CD4-positive, alpha-beta memory T cell (primary cell): ENCODE results near the gene TMEM44. TPM values are rescaled to one million over a fixed set of nuclear protein-coding genes. Genes with fewer than 3 reads are reported as not detected.

ENCODE experiments used
- CTCF ChIA-PET: fragments of 350-600 bp; sonication (Branson Sonifier 250); formaldehyde crosslinking; loops from one replicate; lab custom pipeline; 2021; ENCODE audit warnings: inconsistent platforms; ENCODE audit not compliant: partially characterized antibody; lab: Charles Lee
- POLR2A ChIA-PET: fragments of 350-600 bp; sonication (Branson Sonifier 250); formaldehyde crosslinking; loops from one replicate; lab custom pipeline; 2021; ENCODE audit not compliant: partially characterized antibody; lab: Charles Lee
- DNase-seq, 5 donors: peaks; one replicate each; pipeline versions ENCODE4 v3.0.0 to v3.0.0-alpha.2; 2020 to 2022; ENCODE audit warnings: mixed read lengths in 1 of 5
- H3K27ac ChIP-seq: one replicate; pipeline ENCODE4 v1.7.0; 2013; ENCODE audit warnings: low read depth, low read length
- H3K27me3 ChIP-seq: 2 replicates; pipeline ENCODE4 v1.7.0; 2013; ENCODE audit warnings: mild to moderate bottlenecking, low read length, moderate library complexity; ENCODE audit not compliant: insufficient read depth
- H3K36me3 ChIP-seq: 2 replicates; pipeline ENCODE4 v1.7.0; 2013; ENCODE audit warnings: mild to moderate bottlenecking, low read length, moderate library complexity; ENCODE audit not compliant: insufficient read depth
- H3K4me1 ChIP-seq: 2 replicates; pipeline ENCODE4 v1.7.0; 2013; ENCODE audit warnings: mild to moderate bottlenecking, low read length, moderate library complexity; ENCODE audit not compliant: insufficient read depth
- H3K4me3 ChIP-seq, 2 donors: one replicate each; pipeline ENCODE4 v1.7.0; 2013; ENCODE audit warnings: low read length in 2 of 2, mild to moderate bottlenecking in 1 of 2
- H3K9me3 ChIP-seq, 2 donors: one replicate each; pipeline ENCODE4 v1.7.0; 2013; ENCODE audit warnings: low read length in 2 of 2, control low read depth in 1 of 2; ENCODE audit not compliant: control insufficient read depth in 1 of 2
- H3K27ac Mint-ChIP-seq, 7 donors: one replicate each; pipeline ENCODE4 v1.8.0; 2020 to 2021; ENCODE audit warnings: mixed read lengths in 7 of 7, mild to moderate bottlenecking in 6 of 7, inconsistent platforms in 3 of 7, moderate library complexity in 3 of 7
- H3K27me3 Mint-ChIP-seq, 2 donors: one replicate each; pipeline ENCODE4 v1.8.0; 2020 to 2021; ENCODE audit warnings: mixed read lengths in 2 of 2
- H3K36me3 Mint-ChIP-seq, 2 donors: one replicate each; pipeline ENCODE4 v1.8.0; 2020 to 2021; ENCODE audit warnings: mixed read lengths in 2 of 2, inconsistent platforms in 1 of 2, mild to moderate bottlenecking in 1 of 2
- H3K4me1 Mint-ChIP-seq, 4 donors: one replicate each; pipeline ENCODE4 v1.8.0; 2020 to 2021; ENCODE audit warnings: mixed read lengths in 4 of 4, mild to moderate bottlenecking in 1 of 4
- H3K4me3 Mint-ChIP-seq, 8 donors: one replicate each; pipeline ENCODE4 v1.8.0; 2020 to 2021; ENCODE audit warnings: mixed read lengths in 8 of 8, mild to moderate bottlenecking in 7 of 8, moderate library complexity in 6 of 8, inconsistent platforms in 3 of 8
- H3K9me3 Mint-ChIP-seq, 8 donors: one replicate each; pipeline ENCODE4 v1.8.0; 2020 to 2021; ENCODE audit warnings: mixed read lengths in 8 of 8, mild to moderate bottlenecking in 5 of 8, inconsistent platforms in 3 of 8, moderate library complexity in 1 of 8
- intact Hi-C: fragments of 100-400 bp; cut with micrococcal nuclease; formaldehyde crosslinking; loops from one replicate; pipeline ENCODE4 v1.15.1; 2023
- polyA plus RNA-seq, 2 donors: library from polyadenylated mRNA; unstranded; fragments of 300-500 nt; fragmentation: Illumina TruSeq; gene quantifications; one replicate each; pipeline ENCODE4 v1.2.3, GENCODE V29; 2021
- total RNA-seq, 2 experiments: library from RNA; stranded (reverse); gene quantifications; one replicate each; pipeline ENCODE4 v1.2.3, GENCODE V29; 2021

TMEM44 gene
- total and polyA plus RNA-seq, 4 experiments from 2014 or later: 1.3 to 2.1 (median 1.9) TPM; not detected in 1

DNA sequence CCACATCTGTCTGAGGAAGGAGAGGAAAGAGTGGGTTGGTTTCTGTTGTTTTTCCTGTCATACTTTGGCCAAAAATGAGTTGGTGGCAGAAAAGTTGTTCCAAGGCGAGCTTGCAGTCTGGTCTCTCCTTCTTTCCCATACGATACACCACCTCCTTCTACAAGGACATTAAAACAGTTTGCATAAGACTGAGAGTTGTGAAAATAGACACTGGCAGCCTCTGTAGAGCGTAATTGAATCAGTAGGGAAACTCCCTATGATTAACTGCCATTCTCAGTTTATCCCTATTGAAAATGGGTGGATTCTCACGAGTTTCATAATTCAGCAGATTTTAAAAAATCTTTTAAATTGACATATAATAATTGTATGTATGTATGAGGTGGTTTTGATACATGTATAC lies 42.5 kb upstream of the TMEM44 start:
- Histone ChIP-seq H3K27me3 (no peaks in the 10 kb centered on the region), H3K4me3 (no peak overlapping the region), H3K36me3 (no peaks in the 10 kb centered on the region), H3K27ac (no peak overlapping the region), H3K4me1 (peaks cover 24% of the 10 kb centered on the region), H3K9me3 (no peaks in the 10 kb centered on the region)
- CTCF ChIA-PET: interaction anchor here (3.2 to 12.8 kb wide), 2 partner anchors 10 to 431 kb away, joined by 11 to 281 read pairs; partner anchors contain the start of gene FAM43A
- Mint-ChIP-seq H3K9me3 (no peaks in the 10 kb centered on the region), H3K4me3 (peak overlapping the region in 1 of 8 donors; percentile 54), H3K27ac (peak overlapping the region in 1 of 7 donors; percentile 99), H3K4me1 (peaks cover 9 to 29% (median 19%) of the 10 kb centered on the region in 4 donors), H3K27me3 (peaks cover 0 to 4% of the 10 kb centered on the region in 2 donors), H3K36me3 (peaks cover 0 to 14% of the 10 kb centered on the region in 2 donors)
- POLR2A ChIA-PET: interaction anchor here (10.1 kb wide), 1 partner anchor 10 kb away, joined by 262 read pairs; the partner anchor contains the start of gene FAM43A
- no peak for DNase-seq
- intact Hi-C loops: no loop called here

DNA sequence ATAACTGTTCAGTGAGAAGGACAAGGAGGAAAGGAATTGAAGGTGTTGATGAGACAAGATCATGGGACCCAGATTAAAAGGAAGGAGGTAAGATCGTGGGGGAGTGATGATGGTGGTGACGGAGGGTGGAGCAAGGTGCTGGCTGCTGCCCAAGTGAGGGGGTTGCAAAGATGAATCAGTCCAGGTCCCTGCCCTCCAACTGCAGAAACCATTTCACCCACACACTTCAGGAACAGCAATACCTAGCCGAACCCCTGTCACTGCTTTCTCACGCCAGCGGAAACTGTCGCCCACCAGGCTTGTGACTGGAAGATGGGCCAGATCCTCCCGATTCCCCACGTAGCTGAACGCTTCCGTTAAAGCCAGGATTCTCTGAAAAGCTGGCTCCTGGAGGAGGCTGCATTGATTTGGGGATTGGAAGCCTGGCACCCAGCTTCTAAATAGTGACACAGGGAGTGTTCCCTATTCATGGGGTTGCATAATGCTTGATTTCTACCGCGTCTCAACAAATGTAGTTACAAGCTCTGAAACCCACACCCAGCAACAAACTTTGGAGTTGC lies 41.9 kb upstream of the TMEM44 start:
- Mint-ChIP-seq H3K27ac (peak overlapping the region in 1 of 7 donors; percentile 99), H3K9me3 (no peaks in the 10 kb centered on the region), H3K36me3 (peaks cover under 1 to 14% of the 10 kb centered on the region in 2 donors), H3K4me1 (peaks cover 11 to 34% (median 22%) of the 10 kb centered on the region in 4 donors), H3K4me3 (peak overlapping the region in 2 of 8 donors; percentile 6 to 54), H3K27me3 (peaks cover 0 to 4% of the 10 kb centered on the region in 2 donors)
- no peaks in the 10 kb centered on the region for H3K27me3 ChIP-seq
- H3K4me1 ChIP-seq: peaks cover 29% of the 10 kb centered on the region
- POLR2A ChIA-PET: interaction anchor here (10.1 kb wide), 1 partner anchor 11 kb away, joined by 262 read pairs; the partner anchor contains the start of gene FAM43A
- intact Hi-C loops: no loop called here
- no peak overlapping the region for H3K4me3 ChIP-seq
- H3K36me3 ChIP-seq: peaks cover under 1% of the 10 kb centered on the region
- H3K9me3 ChIP-seq: no peaks in the 10 kb centered on the region
- DNase-seq: no peak
- CTCF ChIA-PET: interaction anchor here (3.2 to 12.8 kb wide), 2 partner anchors 11 to 431 kb away, joined by 11 to 281 read pairs; partner anchors contain the start of gene FAM43A
- no peak overlapping the region for H3K27ac ChIP-seq

DNA sequence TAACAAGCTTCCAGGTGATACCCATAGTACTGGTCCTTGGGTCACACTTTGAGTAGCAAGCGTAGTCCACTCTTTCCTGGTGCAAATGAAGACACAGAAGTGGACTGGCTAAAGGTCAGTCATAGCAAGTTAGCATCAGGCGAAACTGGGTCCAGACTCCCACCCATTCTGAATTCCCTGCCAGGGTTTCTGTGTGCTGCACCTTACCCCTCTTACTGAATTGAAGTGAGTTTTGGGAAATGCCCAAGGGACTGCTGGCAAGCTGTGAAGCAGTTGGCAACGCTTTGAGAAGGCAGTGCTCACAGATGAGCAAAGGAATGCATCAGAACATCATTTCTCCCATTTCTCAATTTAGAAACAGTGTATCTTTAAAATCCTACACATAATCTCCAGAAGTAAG lies 40.5 kb upstream of the TMEM44 start:
- H3K9me3 ChIP-seq: no peaks in the 10 kb centered on the region
- no peaks in the 10 kb centered on the region for H3K27me3 ChIP-seq
- H3K9me3 Mint-ChIP-seq: peaks cover 0 to under 1% (median 0%) of the 10 kb centered on the region in 8 donors
- intact Hi-C loops: loop anchor here (5.0 kb wide), 1 partner anchor 186 kb away; the partner anchor contains the start of gene ATP13A3
- peaks cover 8% of the 10 kb centered on the region for H3K36me3 ChIP-seq
- peaks cover 32% of the 10 kb centered on the region for H3K4me1 ChIP-seq
- H3K4me1 Mint-ChIP-seq: peaks cover 19 to 43% (median 31%) of the 10 kb centered on the region in 4 donors
- no peak overlapping the region for H3K27ac ChIP-seq
- H3K4me3 Mint-ChIP-seq: peak overlapping the region in 2 of 8 donors; percentile 13 to 62
- H3K27ac Mint-ChIP-seq: peak overlapping the region in 2 of 7 donors; percentile 7 to 99
- peaks cover 0 to 4% of the 10 kb centered on the region in 2 donors for H3K27me3 Mint-ChIP-seq
- H3K36me3 Mint-ChIP-seq: peaks cover 10 to 24% of the 10 kb centered on the region in 2 donors
- DNase-seq: no peak
- ChIA-PET POLR2A (interaction anchor here (1.7 to 10.1 kb wide), 2 partner anchors 12 to 90 kb away, joined by 6 to 262 read pairs; partner anchors contain the start of gene FAM43A), CTCF (interaction anchor here (0.9 to 12.8 kb wide), 6 partner anchors 12 to 596 kb away, joined by 3 to 281 read pairs (median 24); partner anchors contain the start of genes FAM43A and XXYLT1)
- H3K4me3 ChIP-seq: no peak overlapping the region

DNA sequence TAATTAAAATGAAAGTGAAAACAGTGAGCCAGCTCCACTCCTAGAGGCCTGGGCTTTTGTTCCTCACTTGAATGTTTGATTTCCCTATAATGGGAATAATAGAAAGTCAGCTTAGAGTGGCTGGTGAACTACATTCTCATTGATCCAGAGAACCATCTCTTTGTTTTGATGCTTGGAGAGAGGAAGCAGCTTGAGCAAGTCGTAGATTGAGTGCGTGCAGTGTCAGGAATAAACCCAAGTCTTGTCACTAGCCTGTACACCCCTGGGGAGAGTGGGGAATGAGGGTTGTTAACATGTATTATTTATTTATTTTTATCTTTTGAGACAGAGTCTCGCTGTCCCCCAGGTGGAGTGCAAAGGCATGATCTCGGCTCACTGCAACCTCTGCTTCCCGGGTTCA lies 39.7 kb upstream of the TMEM44 start:
- H3K27ac Mint-ChIP-seq: peak overlapping the region; percentile 3 to 99 (median 99)
- H3K27me3 Mint-ChIP-seq: peaks cover 0 to 4% of the 10 kb centered on the region in 2 donors
- Histone ChIP-seq H3K27ac (peak overlapping the region; percentile 95), H3K4me3 (peak overlapping the region; percentile 85 to 88), H3K36me3 (peaks cover 16% of the 10 kb centered on the region), H3K9me3 (no peaks in the 10 kb centered on the region), H3K27me3 (no peaks in the 10 kb centered on the region), H3K4me1 (peaks cover 32% of the 10 kb centered on the region)
- peak overlapping the region; percentile 71 to 99 (median 98) for H3K4me3 Mint-ChIP-seq
- peaks cover 24 to 52% (median 37%) of the 10 kb centered on the region in 4 donors for H3K4me1 Mint-ChIP-seq
- intact Hi-C loops: loop anchor here (1.0 to 5.0 kb wide), 4 partner anchors 12 to 587 kb away; partner anchors contain the start of genes ATP13A3 and FAM43A
- peaks cover 0 to 2% (median 0%) of the 10 kb centered on the region in 8 donors for H3K9me3 Mint-ChIP-seq
- peaks cover 15 to 30% of the 10 kb centered on the region in 2 donors for H3K36me3 Mint-ChIP-seq
- DNase-seq: no peak
- ChIA-PET POLR2A (interaction anchor here (1.0 to 10.1 kb wide), 15 partner anchors 11 to 1223 kb away, joined by 3 to 262 read pairs (median 5); partner anchors contain the start of genes ACAP2, FAM43A, PPP1R2 and TMEM44), CTCF (interaction anchor here (1.1 to 12.8 kb wide), 9 partner anchors 13 to 597 kb away, joined by 3 to 281 read pairs (median 18); partner anchors contain the start of genes FAM43A, TMEM44 and XXYLT1)

DNA sequence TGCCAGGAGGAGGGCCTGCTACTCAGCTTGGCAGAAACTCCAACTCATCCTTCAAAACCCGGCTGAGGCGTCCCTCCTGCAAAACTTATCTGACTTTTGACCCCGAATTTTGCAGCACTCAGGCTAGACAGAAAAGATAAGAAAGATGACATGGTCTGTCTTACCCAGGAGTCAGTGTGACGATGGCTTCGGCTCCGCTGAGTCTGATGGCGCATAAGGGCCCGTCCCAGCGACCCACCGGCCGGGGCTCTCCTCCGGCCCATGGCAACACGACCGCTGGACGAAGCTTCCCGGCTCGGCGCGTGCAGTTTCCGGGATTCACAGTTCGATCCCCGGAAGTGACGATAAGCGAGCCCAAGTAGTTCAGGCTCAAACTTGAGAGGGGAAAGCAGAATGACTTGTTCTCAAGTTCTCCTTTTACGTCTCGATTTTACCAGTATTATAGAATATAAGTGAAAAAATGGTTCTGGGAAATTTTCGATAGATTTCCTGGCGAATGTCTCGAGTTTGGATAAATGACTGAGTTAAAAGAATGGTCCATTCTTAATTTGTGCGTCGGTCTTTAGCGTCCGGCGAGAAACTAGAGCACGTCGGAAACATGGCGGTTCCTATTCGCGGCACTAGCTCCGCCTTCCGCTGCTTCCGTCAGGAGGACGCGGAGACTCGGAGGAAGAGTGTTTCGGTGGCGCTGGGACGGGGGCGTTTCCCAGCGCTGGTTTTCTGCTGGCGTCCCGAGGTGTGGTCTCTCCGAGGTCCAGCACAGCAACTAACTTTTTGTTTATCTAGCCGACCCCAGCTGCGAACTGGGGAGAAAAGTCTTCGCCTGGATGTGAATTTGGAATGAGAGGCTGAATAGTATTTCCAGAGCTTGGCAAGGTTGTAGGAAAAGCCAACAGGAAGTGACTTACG lies 38.9 kb upstream of the TMEM44 start, which contains the start of gene LSG1:
Gene LSG1, minus strand, starts transcription at position 292 of the 909 bp plus-strand sequence. Its CDS starts 29 bp downstream, at position 263.
- Mint-ChIP-seq H3K36me3 (peaks cover 15 to 31% of the 10 kb centered on the region in 2 donors), H3K4me1 (peaks cover 26 to 52% (median 38%) of the 10 kb centered on the region in 4 donors), H3K27ac (peak within 1 kb of the TSS; percentile 98 to 99 (median 99)), H3K4me3 (peak within 1 kb of the TSS; percentile 97 to 100 (median 99)), H3K9me3 (peaks cover 0 to 2% (median 0%) of the 10 kb centered on the region in 8 donors), H3K27me3 (peaks cover 0 to 4% of the 10 kb centered on the region in 2 donors)
- Histone ChIP-seq H3K4me3 (peak within 1 kb of the TSS; percentile 85 to 88), H3K27me3 (no peaks in the 10 kb centered on the region), H3K36me3 (peaks cover 16% of the 10 kb centered on the region), H3K4me1 (peaks cover 32% of the 10 kb centered on the region), H3K9me3 (no peaks in the 10 kb centered on the region), H3K27ac (peak within 1 kb of the TSS; percentile 95)
- CTCF ChIA-PET: interaction anchor here (0.8 to 12.8 kb wide), 17 partner anchors 11 to 598 kb away, joined by 3 to 281 read pairs (median 5); partner anchors contain the start of genes FAM43A, TMEM44 and XXYLT1
- peak; percentile 87 to 90 (median 89) for DNase-seq
- intact Hi-C loops: loop anchor here (1.0 to 5.0 kb wide), 5 partner anchors 13 to 588 kb away; partner anchors contain the start of genes ATP13A3 and FAM43A
- POLR2A ChIA-PET: interaction anchor here (0.9 to 10.1 kb wide), 22 partner anchors 8 to 1223 kb away, joined by 3 to 262 read pairs (median 4); partner anchors contain the start of genes ACAP2, FAM43A, PPP1R2 and TMEM44

DNA sequence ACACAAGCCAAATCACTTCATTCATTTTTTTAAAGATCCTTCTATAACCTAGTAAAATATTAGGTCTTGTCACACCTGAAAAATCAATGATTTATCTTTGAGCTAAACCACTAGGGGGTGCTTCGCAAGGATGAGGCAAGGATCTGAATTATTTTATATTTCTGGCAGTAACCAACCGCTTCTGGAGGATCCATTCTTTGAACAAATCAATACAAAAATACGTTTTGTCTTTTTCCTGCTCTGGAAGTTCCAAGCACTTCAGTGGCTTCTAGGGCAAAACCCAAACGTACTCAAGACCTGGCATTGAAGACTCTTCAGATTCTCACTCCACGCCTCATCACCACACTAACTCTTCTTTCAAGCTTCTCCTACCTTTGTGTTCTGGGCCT lies 38.3 kb upstream of the TMEM44 start:
- Histone ChIP-seq H3K27ac (peak overlapping the region; percentile 95), H3K36me3 (peaks cover 16% of the 10 kb centered on the region), H3K4me3 (peak overlapping the region; percentile 85 to 88), H3K4me1 (peaks cover 32% of the 10 kb centered on the region), H3K27me3 (no peaks in the 10 kb centered on the region), H3K9me3 (no peaks in the 10 kb centered on the region)
- intact Hi-C loops: loop anchor here (1.0 to 5.0 kb wide), 2 partner anchors 184 to 435 kb away; partner anchors contain the start of gene ATP13A3
- ChIA-PET POLR2A (interaction anchor here (0.9 to 10.1 kb wide), 15 partner anchors 8 to 871 kb away, joined by 3 to 262 read pairs (median 5); partner anchors contain the start of genes ACAP2, FAM43A, PPP1R2 and TMEM44), CTCF (interaction anchor here (0.8 to 12.8 kb wide), 17 partner anchors 10 to 599 kb away, joined by 3 to 281 read pairs (median 5); partner anchors contain the start of genes FAM43A, TMEM44 and XXYLT1)
- Mint-ChIP-seq H3K4me3 (peak overlapping the region; percentile 97 to 100 (median 99)), H3K36me3 (peaks cover 15 to 34% of the 10 kb centered on the region in 2 donors), H3K27me3 (peaks cover 0 to 4% of the 10 kb centered on the region in 2 donors), H3K4me1 (peaks cover 27 to 52% (median 38%) of the 10 kb centered on the region in 4 donors), H3K9me3 (peaks cover 0 to 2% (median 0%) of the 10 kb centered on the region in 8 donors), H3K27ac (peak overlapping the region; percentile 98 to 99 (median 99))
- DNase-seq: peak; percentile 46 to 63 (median 52)
